Measurements from ENCODE around the gene ARHGAP44.

DNA sequence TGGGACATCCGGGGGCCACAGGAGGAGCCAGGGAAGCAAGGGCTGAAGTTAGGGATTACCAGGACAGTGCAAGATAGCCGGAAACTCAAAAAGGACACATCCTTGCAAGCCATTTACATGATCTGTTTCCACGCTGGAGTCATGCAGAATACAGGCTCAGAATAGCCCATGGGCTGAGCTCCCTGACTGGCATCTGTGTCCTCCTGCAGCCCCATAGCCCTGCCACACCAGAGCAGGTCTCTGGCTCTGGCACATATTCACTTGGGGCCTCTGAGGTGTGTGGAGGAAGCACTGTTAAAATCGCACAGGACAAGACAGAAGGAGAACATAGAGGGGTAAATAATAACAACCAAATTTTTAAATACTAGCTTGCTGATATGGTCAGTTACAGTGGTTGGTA lies 162.7 kb downstream of the ARHGAP44 start:
- TF ChIP-seq FOXM1 (IDR thresholded peaks at IDR 0.05; ENCODE audit: borderline replicate concordance) (no peak), BHLHE40 (IDR thresholded peaks at IDR 0.05; ENCODE audit: borderline replicate concordance) (no peak), ELF4 (IDR thresholded peaks at IDR 0.05) (no peak), TARDBP (IDR thresholded peaks at IDR 0.05) (no peak), FOXA1 (IDR thresholded peaks at IDR 0.05) (no peak), HDGF (IDR thresholded peaks at IDR 0.05; ENCODE audit: borderline replicate concordance) (no peak), FOXK2 (IDR thresholded peaks at IDR 0.05) (no peak), PKNOX1 (IDR thresholded peaks at IDR 0.05) (no peak), SP1 (IDR thresholded peaks at IDR 0.05) (no peak), ARNT (IDR thresholded peaks at IDR 0.05) (no peak), CTBP1 (IDR thresholded peaks at IDR 0.05; ENCODE audit: borderline replicate concordance) (no peak), SUZ12 (IDR thresholded peaks at IDR 0.05) (no peak)

All from HEK293T (cell line).